Posterior cingulate gyrus (tissue), 11 donors: Measurements from ENCODE around the gene CHL1.

ENCODE experiments used
- DNase-seq, 10 donors: peaks; one replicate each; pipeline versions ENCODE4 v3.0.0 to v3.0.0-alpha.2; 2020 to 2021; ENCODE audit warnings: mixed read lengths in 3 of 10
- intact Hi-C: fragments of 100-400 bp; cut with DNase I; formaldehyde crosslinking; loops from one replicate; pipeline ENCODE4 v1.15.1; 2023

Gene CHL1

GRCh38 chr3:196311-197148, at the start of gene CHL1:
TSS of gene CHL1 (plus strand) at chr3:196763. CDS start at chr3:319777, 123,014 bp downstream.
- intact Hi-C loops, result loop anchor here (5.0 kb wide), 1 partner anchor 156 kb away; no protein-coding TSS in a partner anchor

GRCh38 chr3:151614-152189, 44.9 kb upstream of the CHL1 start:
- DNase-seq, result no peak
- intact Hi-C loops, result no loop called here

More at GRCh38 chr3:196311-197148, at the start of gene CHL1:
- peak; percentile 21 to 93 (median 56) for DNase-seq

GRCh38 chr3:159974-160373, 36.6 kb upstream of the CHL1 start:
- no peak for DNase-seq
- intact Hi-C loops, result no loop called here

- no peak for DNase-seq
- intact Hi-C loops, result no loop called here
Measured at GRCh38 chr3:166071-166470, 30.5 kb upstream of the CHL1 start.

GRCh38 chr3:166799-167198, 29.8 kb upstream of the CHL1 start:
- intact Hi-C loops, result no loop called here
- no peak for DNase-seq

GRCh38 chr3:173886-174285, 22.7 kb upstream of the CHL1 start:
- no peak for DNase-seq
- intact Hi-C loops, result no loop called here

GRCh38 chr3:184976-185375, 11.6 kb upstream of the CHL1 start:
- no peak for DNase-seq
- intact Hi-C loops, result no loop called here

GRCh38 chr3:192215-192929, 4.2 kb upstream of the CHL1 start:
- DNase-seq, result peak in 2 of 10 donors; percentile 45 to 73
- intact Hi-C loops, result no loop called here

- no peak for DNase-seq
- intact Hi-C loops, result no loop called here
Measured at GRCh38 chr3:194001-194400, 2.6 kb upstream of the CHL1 start.

GRCh38 chr3:194421-194820, 2.1 kb upstream of the CHL1 start:
- intact Hi-C loops, result no loop called here
- peak in 2 of 10 donors; percentile 17 to 80 for DNase-seq

GRCh38 chr3:195666-196065, 897 bp upstream of the CHL1 start:
- intact Hi-C loops, result loop anchor here (5.0 kb wide), 1 partner anchor 157 kb away; no protein-coding TSS in a partner anchor
- DNase-seq, result peak in 4 of 10 donors; percentile 11 to 81 (median 16)

GRCh38 chr3:197149-197827, 725 bp downstream of the CHL1 start:
- DNase-seq, result peak in 9 of 10 donors; percentile 28 to 92 (median 45)
- intact Hi-C loops, result loop anchor here (5.0 kb wide), 1 partner anchor 155 kb away; no protein-coding TSS in a partner anchor

GRCh38 chr3:197828-198491, 1.4 kb downstream of the CHL1 start:
- intact Hi-C loops, result loop anchor here (5.0 kb wide), 1 partner anchor 154 kb away; no protein-coding TSS in a partner anchor
- peak in 9 of 10 donors; percentile 14 to 94 (median 55) for DNase-seq

- no peak for DNase-seq
- intact Hi-C loops, result loop anchor here (5.0 to 10.0 kb wide), 2 partner anchors 135 to 152 kb away; no protein-coding TSS in a partner anchor
Measured at GRCh38 chr3:199835-200234, 3.3 kb downstream of the CHL1 start.

GRCh38 chr3:200758-201325, 4.3 kb downstream of the CHL1 start:
- intact Hi-C loops, result loop anchor here (10.0 kb wide), 1 partner anchor 134 kb away; no protein-coding TSS in a partner anchor
- DNase-seq, result no peak

GRCh38 chr3:204102-204501, 7.5 kb downstream of the CHL1 start:
- no peak for DNase-seq

GRCh38 chr3:207973-208372, 11.4 kb downstream of the CHL1 start:
- no peak for DNase-seq
- intact Hi-C loops, result loop anchor here (10.0 kb wide), 1 partner anchor 127 kb away; no protein-coding TSS in a partner anchor

More at GRCh38 chr3:204102-204501, 7.5 kb downstream of the CHL1 start:
- intact Hi-C loops, result loop anchor here (10.0 kb wide), 1 partner anchor 131 kb away; no protein-coding TSS in a partner anchor

- DNase-seq, result no peak
- intact Hi-C loops, result no loop called here
Measured at GRCh38 chr3:210669-211068, 14.1 kb downstream of the CHL1 start.

- intact Hi-C loops, result no loop called here
Measured at GRCh38 chr3:212432-212831, 15.9 kb downstream of the CHL1 start.

More at GRCh38 chr3:212432-212831, 15.9 kb downstream of the CHL1 start:
- DNase-seq, result no peak
